ENCODE results near the gene MELTF. TPM values are rescaled to one million over a fixed set of nuclear protein-coding genes. Genes with fewer than 3 reads are reported as not detected.

MELTF gene
- total RNA-seq, 2 experiments from 2014 or later = 9.6 to 14.6 TPM

DNA sequence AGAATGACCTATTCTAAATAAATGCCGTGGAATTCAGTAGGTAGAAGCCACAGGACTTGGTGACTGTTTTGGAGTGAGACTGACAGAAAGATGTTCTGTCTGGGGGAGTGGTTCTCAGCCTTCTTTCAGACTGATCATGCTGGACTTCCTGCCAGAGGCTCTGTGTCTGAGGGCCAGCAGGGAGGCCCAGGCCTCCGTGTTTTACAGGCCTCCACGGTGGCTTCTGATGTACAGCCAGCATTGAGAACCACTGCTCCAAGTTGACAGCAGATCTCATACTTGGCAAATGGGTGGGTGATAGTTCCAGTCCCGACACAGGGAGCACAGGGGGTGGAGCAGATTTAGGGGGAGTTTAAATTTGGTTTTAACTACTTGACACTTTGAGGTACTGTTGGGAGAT is 54.3 kb downstream of the MELTF start:
- POLR2A ChIA-PET = no interaction called here
- CTCF ChIA-PET (ENCODE audit: unreplicated experiment) = no interaction called here
- TF ChIP-seq, protein P1, sequence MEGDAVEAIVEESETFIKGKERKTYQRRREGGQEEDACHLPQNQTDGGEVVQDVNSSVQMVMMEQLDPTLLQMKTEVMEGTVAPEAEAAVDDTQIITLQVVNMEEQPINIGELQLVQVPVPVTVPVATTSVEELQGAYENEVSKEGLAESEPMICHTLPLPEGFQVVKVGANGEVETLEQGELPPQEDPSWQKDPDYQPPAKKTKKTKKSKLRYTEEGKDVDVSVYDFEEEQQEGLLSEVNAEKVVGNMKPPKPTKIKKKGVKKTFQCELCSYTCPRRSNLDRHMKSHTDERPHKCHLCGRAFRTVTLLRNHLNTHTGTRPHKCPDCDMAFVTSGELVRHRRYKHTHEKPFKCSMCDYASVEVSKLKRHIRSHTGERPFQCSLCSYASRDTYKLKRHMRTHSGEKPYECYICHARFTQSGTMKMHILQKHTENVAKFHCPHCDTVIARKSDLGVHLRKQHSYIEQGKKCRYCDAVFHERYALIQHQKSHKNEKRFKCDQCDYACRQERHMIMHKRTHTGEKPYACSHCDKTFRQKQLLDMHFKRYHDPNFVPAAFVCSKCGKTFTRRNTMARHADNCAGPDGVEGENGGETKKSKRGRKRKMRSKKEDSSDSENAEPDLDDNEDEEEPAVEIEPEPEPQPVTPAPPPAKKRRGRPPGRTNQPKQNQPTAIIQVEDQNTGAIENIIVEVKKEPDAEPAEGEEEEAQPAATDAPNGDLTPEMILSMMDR (conservative IDR thresholded peaks at IDR 0.05; ENCODE audit: low read length) = no peak
- no peak for TF ChIP-seq EZH2phosphoT487 (IDR thresholded peaks at IDR 0.05; ENCODE audit: borderline replicate concordance, low read depth, low read length)
- H3K27ac ChIP-seq (ENCODE audit: low read depth, low read length, poor library complexity, severe bottlenecking) = no peak overlapping the region
- no peak overlapping the region for H3K4me2 ChIP-seq (ENCODE audit: low read length)
- H3K36me3 ChIP-seq (ENCODE audit: insufficient read depth, low read length) = no peaks in the 10 kb centered on the region
- no peak overlapping the region for H3K4me3 ChIP-seq (ENCODE audit: low read depth, low read length, poor library complexity, severe bottlenecking)
- H3K9me2 ChIP-seq (ENCODE audit: insufficient read depth, low read length) = no peaks in the 10 kb centered on the region
- intact Hi-C loops (cut with micrococcal nuclease; ENCODE audit: unreplicated experiment) = no loop called here
- H2AFZ ChIP-seq (ENCODE audit: low read length) = no peak overlapping the region
- no TSS peak for BruUV-seq (replicated peaks)
- no peaks in the 10 kb centered on the region for H3K9me3 ChIP-seq (ENCODE audit: low read length)
- no peaks in the 10 kb centered on the region for H4K20me1 ChIP-seq (ENCODE audit: insufficient read depth, low read length)
- H3K4me1 ChIP-seq (ENCODE audit: insufficient read depth, low read length, poor library complexity, severe bottlenecking) = peaks cover 4% of the 10 kb centered on the region
- no peak for DNase-seq (ENCODE audit: low spot score)
- no peaks in the 10 kb centered on the region for H3K79me2 ChIP-seq (ENCODE audit: insufficient read depth, low read depth, low read length)

DNA sequence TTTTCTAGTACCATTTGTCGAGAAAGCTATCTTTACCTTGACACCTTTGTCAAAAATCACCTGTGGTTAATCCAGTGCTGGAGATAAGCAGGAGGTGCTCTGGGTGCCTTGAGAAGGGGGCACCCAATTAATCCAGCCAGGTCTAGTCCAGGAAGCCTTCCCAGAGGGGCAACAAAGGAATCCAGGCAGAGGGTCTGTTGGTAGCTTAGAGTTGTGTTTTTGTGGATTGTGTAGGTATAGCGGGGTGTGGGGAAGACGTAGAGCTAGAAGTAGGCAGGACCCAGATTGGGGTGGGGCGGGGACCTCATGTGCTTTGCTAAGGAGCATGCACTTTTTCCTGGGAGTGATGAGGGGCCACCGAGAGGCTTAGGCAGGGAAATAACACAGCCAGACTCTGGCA is 55.0 kb downstream of the MELTF start:
- Histone ChIP-seq H3K36me3 (ENCODE audit: insufficient read depth, low read length) (no peaks in the 10 kb centered on the region), H3K27ac (ENCODE audit: low read depth, low read length, poor library complexity, severe bottlenecking) (no peak overlapping the region), H3K9me3 (ENCODE audit: low read length) (no peaks in the 10 kb centered on the region), H3K4me1 (ENCODE audit: insufficient read depth, low read length, poor library complexity, severe bottlenecking) (peaks cover 4% of the 10 kb centered on the region), H4K20me1 (ENCODE audit: insufficient read depth, low read length) (no peaks in the 10 kb centered on the region), H3K4me3 (ENCODE audit: low read depth, low read length, poor library complexity, severe bottlenecking) (no peak overlapping the region), H3K9me2 (ENCODE audit: insufficient read depth, low read length) (no peaks in the 10 kb centered on the region), H3K4me2 (ENCODE audit: low read length) (no peak overlapping the region), H3K79me2 (ENCODE audit: insufficient read depth, low read depth, low read length) (no peaks in the 10 kb centered on the region), H2AFZ (ENCODE audit: low read length) (no peak overlapping the region)
- DNase-seq (ENCODE audit: low spot score) = no peak
- intact Hi-C loops (cut with micrococcal nuclease; ENCODE audit: unreplicated experiment) = no loop called here
- ChIA-PET CTCF (ENCODE audit: unreplicated experiment) (no interaction called here), POLR2A (interaction anchor here (0.7 kb wide), 2 partner anchors 25 to 373 kb away, joined by 3 read pairs; no protein-coding TSS in a partner anchor)
- BruUV-seq (replicated peaks) = no TSS peak
- TF ChIP-seq, protein P1 (conservative IDR thresholded peaks at IDR 0.05; ENCODE audit: low read length) = no peak
- TF ChIP-seq EZH2phosphoT487 (IDR thresholded peaks at IDR 0.05; ENCODE audit: borderline replicate concordance, low read depth, low read length) = no peak

DNA sequence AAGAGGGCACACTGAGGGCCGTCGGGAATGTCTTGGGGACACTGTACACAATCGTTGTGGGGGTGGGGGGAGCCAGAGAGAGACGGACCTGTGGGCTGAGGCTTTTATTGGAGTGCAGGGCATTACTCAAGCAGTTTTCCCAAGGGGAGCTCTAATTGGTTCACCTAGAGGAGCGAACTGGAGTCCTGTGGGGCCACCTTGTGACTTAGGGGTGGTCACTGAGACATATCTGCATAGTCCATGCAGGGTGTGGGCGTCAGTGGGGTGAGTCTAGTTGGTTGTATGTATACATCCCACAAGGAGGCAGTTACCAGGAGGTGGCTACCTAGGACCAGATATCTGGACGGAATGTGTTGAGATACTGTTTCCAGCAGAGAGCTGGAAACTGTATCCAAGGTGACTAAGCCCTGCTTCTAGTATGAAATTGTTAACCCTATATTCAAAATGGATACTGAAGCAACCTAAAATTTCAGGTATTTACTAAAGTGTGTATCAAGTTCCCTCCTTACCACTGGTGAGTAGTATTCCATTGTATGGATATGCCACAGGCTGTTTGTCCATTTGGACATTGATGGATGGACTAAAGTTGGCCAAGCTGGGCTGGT is 58.4 kb downstream of the MELTF start:
- H4K20me1 ChIP-seq (ENCODE audit: insufficient read depth, low read length) = no peaks in the 10 kb centered on the region
- H3K4me2 ChIP-seq (ENCODE audit: low read length) = no peak overlapping the region
- intact Hi-C loops (cut with micrococcal nuclease; ENCODE audit: unreplicated experiment) = no loop called here
- no TSS peak for BruUV-seq (replicated peaks)
- no peaks in the 10 kb centered on the region for H3K9me3 ChIP-seq (ENCODE audit: low read length)
- H2AFZ ChIP-seq (ENCODE audit: low read length) = no peak overlapping the region
- H3K27ac ChIP-seq (ENCODE audit: low read depth, low read length, poor library complexity, severe bottlenecking) = no peak overlapping the region
- ChIA-PET CTCF (ENCODE audit: unreplicated experiment) (no interaction called here), POLR2A (no interaction called here)
- H3K79me2 ChIP-seq (ENCODE audit: insufficient read depth, low read depth, low read length) = no peaks in the 10 kb centered on the region
- H3K4me1 ChIP-seq (ENCODE audit: insufficient read depth, low read length, poor library complexity, severe bottlenecking) = peaks cover 8% of the 10 kb centered on the region
- no peaks in the 10 kb centered on the region for H3K9me2 ChIP-seq (ENCODE audit: insufficient read depth, low read length)
- no peak overlapping the region for H3K4me3 ChIP-seq (ENCODE audit: low read depth, low read length, poor library complexity, severe bottlenecking)
- TF ChIP-seq, protein P1 (conservative IDR thresholded peaks at IDR 0.05; ENCODE audit: low read length) = no peak
- no peaks in the 10 kb centered on the region for H3K36me3 ChIP-seq (ENCODE audit: insufficient read depth, low read length)
- DNase-seq (ENCODE audit: low spot score) = peak; percentile 11

All from OCI-LY7 (cell line).